ENCODE data around the gene QKI.

GRCh38 chr6:163384510-163384909 lies 30.0 kb upstream of the QKI start:
- TF ChIP-seq REST (IDR thresholded peaks at IDR 0.05; ENCODE audit: low read depth) (no peak), MAX (IDR thresholded peaks at IDR 0.05) (no peak), YY1 (IDR thresholded peaks at IDR 0.05; ENCODE audit: low read depth) (no peak), TAF1 (IDR thresholded peaks at IDR 0.05; ENCODE audit: low read depth) (no peak), RAD21 (IDR thresholded peaks at IDR 0.05; ENCODE audit: low read depth) (no peak), EP300 (IDR thresholded peaks at IDR 0.05; ENCODE audit: borderline replicate concordance) (no peak), TEAD4 (IDR thresholded peaks at IDR 0.05) (no peak), ZBTB7A (IDR thresholded peaks at IDR 0.05; ENCODE audit: low read depth) (no peak), CREB1 (IDR thresholded peaks at IDR 0.05; ENCODE audit: low read depth) (no peak)
